RWPE1 (cell line): ENCODE data around the gene TMEM108.

Experiments
- CTCF ChIA-PET: fragments of 350-600 bp; sonication (Branson Sonifier 250); formaldehyde crosslinking; extraction: SDS; loops from one replicate; lab custom pipeline; 2021; lab: Yijun Ruan, JAX
- POLR2A ChIA-PET: fragments of 400-600 bp; formaldehyde crosslinking; extraction: SDS; loops from one replicate; lab custom pipeline; 2020; ENCODE audit warnings: antibody characterized with exemption; ENCODE audit not compliant: low non-redundant PET; lab: Yijun Ruan, JAX
- DNase-seq: peaks from one replicate; pipeline ENCODE4 v3.0.0; 2012; ENCODE audit warnings: low spot score
- H3K27ac ChIP-seq: fragments of 450-650 bp; 2 replicates; pipeline ENCODE4 v1.5.1; 2017
- CTCF ChIP-seq: fragments of 450-650 bp; conservative IDR thresholded peaks from 2 replicates; pipeline ENCODE4 v1.5.1; 2017; ENCODE audit warnings: low read depth, mild to moderate bottlenecking

Gene TMEM108

DNA sequence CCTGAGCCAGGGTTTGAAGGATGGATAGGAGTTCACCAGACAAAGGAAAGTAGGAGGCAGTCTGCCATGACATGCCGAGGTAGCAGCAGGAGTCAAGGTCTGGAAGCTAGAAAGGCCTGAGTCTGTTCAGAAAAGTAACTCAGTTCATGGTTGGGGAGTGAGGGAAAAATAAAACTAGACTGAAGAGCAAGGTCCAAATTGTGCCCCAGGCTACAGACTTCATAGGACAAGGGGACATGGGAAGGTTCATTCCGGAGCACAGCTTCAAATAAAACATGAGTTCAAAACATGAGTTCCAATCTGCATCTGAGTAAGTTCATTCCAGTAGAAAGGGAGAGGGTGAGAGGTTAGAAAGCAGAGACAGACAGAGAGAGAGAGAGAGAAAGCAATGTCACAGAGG, 401.4 kb downstream of the TMEM108 start:
- ChIA-PET POLR2A (no interaction called here), CTCF (no interaction called here)
- TF ChIP-seq CTCF, result no peak
- no peak overlapping the region for H3K27ac ChIP-seq
- DNase-seq, result no peak

- TF ChIP-seq CTCF, result no peak
- H3K27ac ChIP-seq, result no peak overlapping the region
- POLR2A ChIA-PET, result no interaction called here
- CTCF ChIA-PET, result no interaction called here
- DNase-seq, result no peak
These were observed 402.5 kb downstream of the TMEM108 start for GRCh38 chr3:133440652-133441051.

DNA sequence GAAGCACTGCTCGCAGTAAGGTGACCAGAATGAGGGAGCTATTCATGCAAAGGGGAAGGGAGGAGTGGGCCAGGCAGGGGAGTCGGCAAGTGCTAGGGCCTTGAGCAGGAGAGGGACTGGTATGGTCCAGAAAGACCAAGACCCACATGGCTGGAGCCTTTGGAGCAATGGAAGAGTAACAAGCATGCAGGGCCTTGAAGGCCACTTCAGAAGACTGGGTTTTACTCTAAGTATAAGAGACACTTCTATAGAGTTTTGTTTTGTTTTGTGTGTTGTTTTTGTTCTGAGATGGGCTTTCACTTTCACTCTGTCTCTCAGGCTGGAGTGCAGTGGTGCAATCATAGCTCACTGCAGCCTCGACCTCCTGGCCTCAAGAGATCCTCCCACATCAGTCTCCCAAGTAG, 403.7 kb downstream of the TMEM108 start:
- DNase-seq, result no peak
- TF ChIP-seq CTCF, result no peak
- ChIA-PET POLR2A (no interaction called here), CTCF (interaction anchor here (0.5 kb wide), 1 partner anchor 16 kb away, joined by 5 read pairs; no protein-coding TSS in a partner anchor)
- H3K27ac ChIP-seq, result no peak overlapping the region

DNA sequence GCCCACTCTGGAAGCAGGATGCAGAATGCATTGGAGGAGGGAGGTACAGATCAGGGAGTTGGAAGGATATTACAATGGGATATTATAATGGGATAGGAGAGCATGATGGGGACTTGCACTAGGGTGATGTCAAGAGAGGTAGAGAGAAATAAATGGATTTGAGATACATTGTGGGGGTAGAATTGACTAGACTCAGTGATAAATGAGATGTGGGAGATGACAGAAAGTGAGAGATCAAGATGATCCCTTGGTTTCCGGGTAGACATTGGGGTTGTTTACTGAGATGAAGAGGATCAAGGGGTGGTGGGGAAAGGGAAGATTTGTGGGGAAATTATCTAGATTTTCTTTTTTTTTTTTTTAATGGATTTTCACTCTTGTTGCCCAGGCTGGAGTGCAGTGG, 404.3 kb downstream of the TMEM108 start:
- TF ChIP-seq CTCF, result no peak
- DNase-seq, result no peak
- POLR2A ChIA-PET, result no interaction called here
- no peak overlapping the region for H3K27ac ChIP-seq
- CTCF ChIA-PET, result no interaction called here

DNA sequence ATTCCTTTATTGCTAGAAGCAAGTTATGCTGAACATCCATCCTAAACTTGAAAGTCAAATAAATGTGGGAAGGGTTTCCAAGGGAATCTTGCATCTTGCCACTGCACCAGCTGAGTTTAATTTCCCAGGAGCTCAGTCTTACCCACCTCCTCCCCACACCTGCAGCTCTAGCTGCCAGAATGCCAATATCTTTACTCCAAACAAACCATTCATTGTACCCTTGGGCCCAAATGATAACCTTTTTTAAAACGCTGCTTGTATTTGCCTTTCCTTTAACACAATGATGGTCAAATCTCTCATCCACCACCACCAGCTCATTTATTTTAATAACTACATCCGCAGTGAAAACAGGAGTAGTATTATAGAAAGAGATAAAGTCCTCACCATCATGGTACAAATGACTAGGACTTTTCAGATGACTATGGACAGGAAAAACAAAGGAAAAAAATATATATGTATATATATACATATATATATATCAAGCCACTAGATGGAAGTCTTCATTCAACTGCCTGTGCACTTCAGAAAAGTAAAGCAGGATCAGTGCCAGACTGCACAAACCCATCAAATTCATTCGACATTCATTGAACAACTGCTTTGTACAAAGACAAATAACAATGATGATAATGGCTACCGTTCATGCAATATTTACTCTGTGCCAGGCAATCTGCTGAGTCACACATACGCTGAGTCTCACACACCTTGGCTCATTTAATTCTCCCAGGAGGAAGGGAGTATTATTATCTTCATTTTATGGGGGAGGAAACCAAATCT, 405.6 kb downstream of the TMEM108 start:
- peak; percentile 68 for DNase-seq
- POLR2A ChIA-PET, result no interaction called here
- TF ChIP-seq CTCF, result no peak
- no peak overlapping the region for H3K27ac ChIP-seq
- CTCF ChIA-PET, result interaction anchor here (0.7 kb wide), 1 partner anchor 718 kb away, joined by 4 read pairs; no protein-coding TSS in a partner anchor

GRCh38 chr3:133444423-133444774, 406.2 kb downstream of the TMEM108 start:
- H3K27ac ChIP-seq, result no peak overlapping the region
- no peak for DNase-seq
- CTCF ChIA-PET, result no interaction called here
- TF ChIP-seq CTCF, result no peak
- POLR2A ChIA-PET, result no interaction called here
